HEK293T (cell line): ENCODE results near the gene EPHB6.

Experiments
- CTCF ChIA-PET: fragments of 350-600 bp; formaldehyde crosslinking; extraction: SDS; loops from one replicate; lab custom pipeline; 2021; ENCODE audit warnings: antibody characterized with exemption, inconsistent platforms; lab: Yijun Ruan, JAX
- POLR2A ChIA-PET: fragments of 350-600 bp; formaldehyde crosslinking; extraction: SDS; loops from one replicate; lab custom pipeline; 2020; ENCODE audit warnings: antibody characterized with exemption, inconsistent platforms; lab: Yijun Ruan, JAX
- DNase-seq: peaks from one replicate; pipeline ENCODE4 v3.0.0; 2012; ENCODE audit warnings: mixed read lengths; ENCODE audit errors: extremely low spot score
- ARNT ChIP-seq: fragments of 450-650 bp; IDR thresholded peaks from 2 replicates; pipeline ENCODE4 v1.6.1; 2017; ENCODE audit warnings: mild to moderate bottlenecking
- BHLHE40 ChIP-seq: fragments of 450-650 bp; IDR thresholded peaks from 2 replicates; pipeline ENCODE4 v1.6.1; 2016; ENCODE audit warnings: mild to moderate bottlenecking, moderate library complexity, borderline replicate concordance
- CTBP1 ChIP-seq: fragments of 450-650 bp; IDR thresholded peaks from 2 replicates; pipeline ENCODE4 v1.6.1; 2016; ENCODE audit warnings: borderline replicate concordance
- ELF4 ChIP-seq: fragments of 450-650 bp; IDR thresholded peaks from 2 replicates; pipeline ENCODE4 v1.6.1; 2017; ENCODE audit warnings: antibody characterized with exemption
- FOXA1 ChIP-seq: fragments of 450-650 bp; IDR thresholded peaks from 2 replicates; pipeline ENCODE4 v1.6.1; 2016; ENCODE audit warnings: mild to moderate bottlenecking
- FOXK2 ChIP-seq: fragments of 450-650 bp; IDR thresholded peaks from 2 replicates; pipeline ENCODE4 v1.6.1; 2016; ENCODE audit warnings: mild to moderate bottlenecking
- FOXM1 ChIP-seq: fragments of 450-650 bp; IDR thresholded peaks from 2 replicates; pipeline ENCODE4 v1.6.1; 2017; ENCODE audit warnings: mild to moderate bottlenecking, borderline replicate concordance
- HDGF ChIP-seq: fragments of 450-650 bp; IDR thresholded peaks from 2 replicates; pipeline ENCODE4 v1.6.1; 2017; ENCODE audit warnings: antibody characterized with exemption, borderline replicate concordance
- L3MBTL2 ChIP-seq: fragments of 450-650 bp; conservative IDR thresholded peaks from 2 replicates; pipeline ENCODE4 v1.6.1; 2016; ENCODE audit warnings: mild to moderate bottlenecking
- LEF1 ChIP-seq: fragments of 450-650 bp; IDR thresholded peaks from 2 replicates; pipeline ENCODE4 v1.6.1; 2017; ENCODE audit warnings: mild to moderate bottlenecking, borderline replicate concordance
- NFRKB ChIP-seq: fragments of 450-650 bp; IDR thresholded peaks from 2 replicates; pipeline ENCODE4 v1.6.1; 2016; ENCODE audit warnings: mild to moderate bottlenecking, moderate library complexity
- SP1 ChIP-seq: fragments of 450-650 bp; IDR thresholded peaks from 2 replicates; pipeline ENCODE4 v1.6.1; 2017
- SUZ12 ChIP-seq: fragments of 450-650 bp; IDR thresholded peaks from 2 replicates; pipeline ENCODE4 v1.6.1; 2016; ENCODE audit warnings: mild to moderate bottlenecking
- TARDBP ChIP-seq: fragments of 450-650 bp; IDR thresholded peaks from 2 replicates; pipeline ENCODE4 v1.6.1; 2016
- ZNF384 ChIP-seq: fragments of 450-650 bp; IDR thresholded peaks from 2 replicates; pipeline ENCODE4 v1.6.1; 2016
- TF ChIP-seq, protein P1 (sequence below): fragments of 450-650 bp; IDR thresholded peaks from 2 replicates; pipeline ENCODE4 v1.6.1; 2016

EPHB6 gene

GRCh38 chr7:142847353-142847752 lies 7.5 kb upstream of the EPHB6 start:
- ChIA-PET POLR2A (no interaction called here), CTCF (no interaction called here)
- no peak for DNase-seq
- TF ChIP-seq ZNF384 (no peak), FOXM1 (no peak), CTBP1 (no peak), ARNT (no peak), TARDBP (no peak), L3MBTL2 (no peak), HDGF (no peak), FOXA1 (no peak), FOXK2 (no peak)
- TF ChIP-seq, protein P1, sequence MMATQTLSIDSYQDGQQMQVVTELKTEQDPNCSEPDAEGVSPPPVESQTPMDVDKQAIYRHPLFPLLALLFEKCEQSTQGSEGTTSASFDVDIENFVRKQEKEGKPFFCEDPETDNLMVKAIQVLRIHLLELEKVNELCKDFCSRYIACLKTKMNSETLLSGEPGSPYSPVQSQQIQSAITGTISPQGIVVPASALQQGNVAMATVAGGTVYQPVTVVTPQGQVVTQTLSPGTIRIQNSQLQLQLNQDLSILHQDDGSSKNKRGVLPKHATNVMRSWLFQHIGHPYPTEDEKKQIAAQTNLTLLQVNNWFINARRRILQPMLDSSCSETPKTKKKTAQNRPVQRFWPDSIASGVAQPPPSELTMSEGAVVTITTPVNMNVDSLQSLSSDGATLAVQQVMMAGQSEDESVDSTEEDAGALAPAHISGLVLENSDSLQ = no peak

DNA sequence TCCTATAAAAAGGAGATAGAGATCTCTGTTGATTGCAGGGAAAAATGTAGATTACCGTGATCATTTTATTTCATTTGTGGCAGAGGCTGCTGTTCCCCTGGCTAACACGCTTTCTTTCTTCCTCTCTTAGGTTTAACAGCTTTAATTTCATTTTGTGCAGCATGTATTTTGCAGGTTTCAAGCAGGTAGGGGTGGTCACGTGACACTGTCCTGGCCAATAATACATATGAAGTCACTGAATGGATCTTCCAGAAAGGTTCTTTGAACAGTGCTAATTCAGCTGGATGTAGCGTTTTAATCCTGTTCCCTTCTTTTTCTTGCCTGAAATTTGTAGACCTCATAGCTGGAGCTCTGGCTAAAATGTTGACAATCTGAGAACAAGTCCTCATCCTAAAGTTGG lies 3.6 kb upstream of the EPHB6 start:
- ChIA-PET POLR2A (no interaction called here), CTCF (interaction anchor here (0.6 to 2.4 kb wide), 3 partner anchors 16 to 364 kb away, joined by 5 to 9 read pairs (median 7); no protein-coding TSS in a partner anchor)
- DNase-seq = no peak
- TF ChIP-seq FOXK2 (no peak), ARNT (no peak), ZNF384 (no peak), NFRKB (no peak), LEF1 (no peak), FOXM1 (no peak), SP1 (no peak), TARDBP (no peak), L3MBTL2 (no peak), BHLHE40 (no peak), HDGF (no peak), FOXA1 (no peak), SUZ12 (no peak), ELF4 (no peak), CTBP1 (no peak)
- TF ChIP-seq, protein P1 = no peak

DNA sequence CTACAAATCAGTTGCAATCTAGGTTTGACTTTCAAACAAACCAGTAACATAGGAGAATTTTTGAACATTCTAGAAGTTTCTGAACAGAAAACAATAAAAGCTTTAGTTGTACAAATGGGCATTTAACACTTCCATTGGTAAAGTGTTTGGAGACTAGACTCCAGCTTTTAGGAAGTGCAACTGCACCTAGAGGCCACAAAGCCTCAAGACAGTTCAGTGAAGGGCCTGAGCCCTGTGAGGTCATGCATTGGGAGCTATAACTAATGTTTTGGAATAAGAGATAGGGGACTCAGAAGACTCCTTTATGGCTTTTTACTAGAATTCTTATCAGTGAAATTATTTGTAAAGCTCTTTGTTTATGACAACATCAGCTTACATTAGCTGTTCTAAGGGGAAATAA lies 3.0 kb upstream of the EPHB6 start:
- POLR2A ChIA-PET = no interaction called here
- CTCF ChIA-PET = interaction anchor here (0.9 to 2.4 kb wide), 4 partner anchors 9 to 363 kb away, joined by 3 to 9 read pairs (median 6); no protein-coding TSS in a partner anchor
- DNase-seq = no peak
- TF ChIP-seq SP1 = no peak
- TF ChIP-seq, protein P1 = no peak
- no peak for TF ChIP-seq LEF1
- TF ChIP-seq ZNF384 = no peak
- TF ChIP-seq FOXM1 = no peak
- no peak for TF ChIP-seq FOXA1
- TF ChIP-seq L3MBTL2 = no peak
- no peak for TF ChIP-seq NFRKB
- no peak for TF ChIP-seq BHLHE40
- no peak for TF ChIP-seq ELF4
- no peak for TF ChIP-seq HDGF
- TF ChIP-seq TARDBP = no peak

DNA sequence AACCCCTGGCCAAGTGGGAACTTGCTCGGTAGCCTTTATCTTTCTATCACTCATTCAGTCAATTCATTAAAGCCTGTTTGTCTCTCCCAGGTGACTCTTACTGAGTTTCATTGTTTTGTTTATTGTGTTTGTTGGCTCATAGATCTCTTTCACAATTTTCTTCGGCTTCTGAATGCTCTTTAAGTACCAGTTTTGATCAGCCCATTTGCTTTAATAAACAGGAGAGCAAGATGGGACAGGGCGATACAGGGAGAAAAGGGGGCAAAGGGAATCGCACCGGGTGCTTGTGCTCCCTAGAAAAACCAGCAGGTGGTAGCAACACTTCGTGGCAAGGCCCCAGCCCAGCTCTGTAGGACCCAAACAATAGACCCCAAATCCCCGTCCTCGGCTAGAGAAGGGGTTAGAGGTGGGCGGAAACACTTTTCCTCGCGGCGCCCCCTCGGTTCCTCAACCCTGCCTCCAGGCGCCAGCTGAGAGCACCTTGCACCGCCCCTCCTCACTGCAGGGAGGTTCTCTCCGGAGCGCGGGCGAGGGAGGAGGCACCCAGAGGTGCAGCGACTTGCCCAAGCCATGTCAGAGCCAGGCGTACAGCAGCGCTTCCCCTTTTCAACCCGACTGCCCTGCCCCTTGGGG lies 1.0 kb upstream of the EPHB6 start:
- TF ChIP-seq HDGF (no peak), FOXM1 (no peak), ARNT (no peak)
- CTCF ChIA-PET = interaction anchor here (0.6 to 2.1 kb wide), 5 partner anchors 14 to 362 kb away, joined by 3 to 7 read pairs (median 5); no protein-coding TSS in a partner anchor
- DNase-seq = peak; percentile 77
- POLR2A ChIA-PET = interaction anchor here (0.7 kb wide), 1 partner anchor 361 kb away, joined by 3 read pairs; no protein-coding TSS in a partner anchor

GRCh38 chr7:142855114-142855743 lies 353 bp downstream of the EPHB6 start:
- TF ChIP-seq TARDBP (no peak), SUZ12 (no peak), BHLHE40 (no peak), ZNF384 (no peak), SP1 (no peak), FOXA1 (no peak), CTBP1 (no peak), ELF4 (no peak), ARNT (no peak), FOXM1 (no peak), NFRKB (no peak), LEF1 (no peak), FOXK2 (no peak), HDGF (no peak), L3MBTL2 (no peak)
- TF ChIP-seq, protein P1 = no peak
- CTCF ChIA-PET = interaction anchor here (0.7 to 2.1 kb wide), 6 partner anchors 11 to 231 kb away, joined by 3 to 7 read pairs (median 4); no protein-coding TSS in a partner anchor
- POLR2A ChIA-PET = interaction anchor here (1.0 kb wide), 1 partner anchor 17 kb away, joined by 3 read pairs; no protein-coding TSS in a partner anchor
- DNase-seq = no peak
